Nephron (organoid): Measurements from ENCODE around the gene UBE2J1.

Experiments
- H3K27ac Mint-ChIP-seq, 3 experiments: 2 replicates each; pipeline ENCODE4 v1.8.0; 2020; ENCODE audit warnings: mixed read lengths in 3 of 3, mild to moderate bottlenecking in 2 of 3, moderate library complexity in 1 of 3
- H3K27me3 Mint-ChIP-seq: 2 replicates; pipeline ENCODE4 v1.8.0; 2021; ENCODE audit warnings: low read depth, mild to moderate bottlenecking, moderate library complexity, mixed read lengths
- H3K36me3 Mint-ChIP-seq: 2 replicates; pipeline ENCODE4 v1.8.0; 2020; ENCODE audit warnings: low read depth, mixed read lengths
- H3K4me1 Mint-ChIP-seq: 2 replicates; pipeline ENCODE4 v1.8.0; 2020; ENCODE audit warnings: mixed read lengths
- H3K4me3 Mint-ChIP-seq, 3 experiments: 2 replicates each; pipeline ENCODE4 v1.8.0; 2020; ENCODE audit warnings: mild to moderate bottlenecking in 3 of 3, mixed read lengths in 3 of 3, moderate library complexity in 2 of 3
- H3K9me3 Mint-ChIP-seq: 2 replicates; pipeline ENCODE4 v1.8.0; 2020; ENCODE audit warnings: mixed read lengths
- CTCF ChIP-seq, 3 experiments: fragments of 200-600 bp; sonication (generic); IDR thresholded peaks; one replicate each; pipeline ENCODE4 v1.5.0; 2021; ENCODE audit warnings: antibody characterized with exemption in 3 of 3; ENCODE audit not compliant: unreplicated experiment in 3 of 3

The UBE2J1 gene

DNA sequence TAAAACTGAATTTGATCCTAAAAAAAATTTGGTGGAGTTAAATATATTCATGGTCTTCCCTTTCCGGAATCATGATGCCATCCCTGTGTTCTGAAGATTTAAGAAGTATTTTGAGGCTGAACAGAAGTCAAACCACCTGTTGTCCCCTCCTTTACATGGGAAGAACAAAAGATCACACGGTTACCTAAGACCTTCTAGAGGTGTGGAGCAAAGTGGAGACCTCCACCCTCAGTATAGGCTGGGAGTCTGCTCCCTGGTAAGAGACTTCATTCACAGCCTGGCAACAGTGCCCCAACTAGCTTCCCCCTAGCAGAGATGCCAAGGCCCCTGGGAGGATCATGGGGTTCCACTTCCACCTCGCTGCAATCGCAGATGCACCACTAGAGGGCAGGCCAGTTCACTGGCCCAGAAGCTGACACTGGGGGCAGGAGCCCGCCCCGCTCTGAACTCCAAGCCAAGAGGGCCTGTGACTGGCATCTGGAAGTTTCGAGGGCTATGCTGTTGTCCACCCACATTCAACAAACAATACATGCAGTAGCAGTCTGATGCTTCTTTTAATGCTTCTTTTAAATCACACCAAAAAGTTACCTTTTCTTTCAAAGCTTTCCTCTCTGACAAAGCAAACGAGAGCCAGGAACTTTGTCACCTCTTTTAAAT is 19.5 kb upstream of the UBE2J1 start:
- no peaks in the 10 kb centered on the region for H3K9me3 Mint-ChIP-seq
- peaks cover 28% of the 10 kb centered on the region for H3K4me1 Mint-ChIP-seq
- no peaks in the 10 kb centered on the region for H3K36me3 Mint-ChIP-seq
- peak; percentile 79 to 90 (median 80) for TF ChIP-seq CTCF (IDR thresholded peaks at IDR 0.05; ENCODE audit: unreplicated experiment in 3 of 3)
- no peak overlapping the region for H3K4me3 Mint-ChIP-seq
- peak overlapping the region in 1 of 3 experiments; percentile 10 for H3K27ac Mint-ChIP-seq
- peaks cover 3% of the 10 kb centered on the region for H3K27me3 Mint-ChIP-seq

- Mint-ChIP-seq H3K4me1 (peaks cover 20% of the 10 kb centered on the region), H3K27ac (peak overlapping the region; percentile 14 to 23 (median 20)), H3K9me3 (no peaks in the 10 kb centered on the region), H3K4me3 (no peak overlapping the region), H3K27me3 (peaks cover 3% of the 10 kb centered on the region), H3K36me3 (peaks cover 4% of the 10 kb centered on the region)
- peak; percentile 48 to 55 (median 53) for TF ChIP-seq CTCF (IDR thresholded peaks at IDR 0.05; ENCODE audit: unreplicated experiment in 3 of 3)
Measured at GRCh38 chr6:89368999-89369398, 16.5 kb upstream of the UBE2J1 start.

DNA sequence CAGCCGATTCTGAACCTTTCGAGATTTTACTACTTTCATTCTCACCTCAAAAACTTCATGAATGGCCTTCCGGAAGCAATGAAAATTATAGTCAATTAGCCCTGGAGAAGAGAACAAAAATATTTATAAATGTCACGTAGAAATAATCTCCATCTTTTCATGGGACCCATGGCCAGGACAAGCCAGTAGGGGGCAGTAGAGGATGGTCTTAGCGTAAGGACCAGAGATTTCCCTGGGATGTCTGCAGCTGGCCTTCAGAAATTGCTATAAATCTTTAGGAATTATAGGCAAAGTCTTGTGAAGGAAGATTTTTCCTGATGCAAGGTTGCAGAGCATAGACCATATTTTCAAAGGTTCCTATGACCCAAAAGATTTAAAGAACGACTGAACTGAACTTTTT is 15.6 kb upstream of the UBE2J1 start:
- Mint-ChIP-seq H3K4me1 (peaks cover 20% of the 10 kb centered on the region), H3K27ac (peak overlapping the region in 1 of 3 experiments; percentile 14), H3K4me3 (no peak overlapping the region), H3K27me3 (peaks cover 3% of the 10 kb centered on the region), H3K9me3 (no peaks in the 10 kb centered on the region), H3K36me3 (peaks cover 4% of the 10 kb centered on the region)
- peak; percentile 73 to 87 (median 78) for TF ChIP-seq CTCF (IDR thresholded peaks at IDR 0.05; ENCODE audit: unreplicated experiment in 3 of 3)

GRCh38 chr6:89364586-89364985 is 12.1 kb upstream of the UBE2J1 start:
- peaks cover 4% of the 10 kb centered on the region for H3K36me3 Mint-ChIP-seq
- no peaks in the 10 kb centered on the region for H3K9me3 Mint-ChIP-seq
- no peak for TF ChIP-seq CTCF (IDR thresholded peaks at IDR 0.05; ENCODE audit: unreplicated experiment in 3 of 3)
- H3K4me1 Mint-ChIP-seq: peaks cover 15% of the 10 kb centered on the region
- H3K27me3 Mint-ChIP-seq: no peaks in the 10 kb centered on the region
- no peak overlapping the region for H3K27ac Mint-ChIP-seq
- no peak overlapping the region for H3K4me3 Mint-ChIP-seq

- no peak overlapping the region for H3K27ac Mint-ChIP-seq
- H3K9me3 Mint-ChIP-seq: no peaks in the 10 kb centered on the region
- TF ChIP-seq CTCF (IDR thresholded peaks at IDR 0.05; ENCODE audit: unreplicated experiment in 3 of 3): no peak
Measured at GRCh38 chr6:89361171-89361570, 8.6 kb upstream of the UBE2J1 start.

DNA sequence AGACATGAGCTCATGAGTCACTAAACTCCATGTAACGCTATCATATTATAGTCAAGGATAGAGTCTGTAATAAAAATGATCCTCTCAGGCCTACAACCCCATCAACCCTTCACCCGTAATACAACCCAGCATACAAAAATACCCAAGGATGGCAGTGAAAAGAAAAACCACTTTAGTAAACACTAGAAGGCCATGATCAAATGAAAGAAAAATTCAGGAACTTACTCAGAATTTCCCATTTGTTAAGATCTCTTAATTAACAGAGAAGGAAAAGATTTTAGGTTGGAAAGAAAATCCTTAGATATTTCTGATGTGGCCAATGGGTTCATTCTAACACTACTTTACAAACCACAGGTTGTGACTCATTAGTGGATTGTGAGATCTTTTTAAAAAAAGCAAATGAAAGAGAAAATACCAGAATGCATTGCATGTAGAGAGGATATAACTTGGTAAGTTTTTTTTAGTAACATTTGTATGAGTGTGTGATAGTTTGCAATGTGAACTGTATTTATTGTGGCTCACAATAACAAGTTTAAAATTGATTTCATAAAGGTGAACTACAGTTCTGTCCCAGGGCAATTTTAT is 8.0 kb upstream of the UBE2J1 start:
- Mint-ChIP-seq H3K27me3 (peaks cover 6% of the 10 kb centered on the region), H3K36me3 (no peaks in the 10 kb centered on the region), H3K4me1 (peaks cover 6% of the 10 kb centered on the region), H3K27ac (no peak overlapping the region), H3K9me3 (no peaks in the 10 kb centered on the region), H3K4me3 (no peak overlapping the region)
- no peak for TF ChIP-seq CTCF (IDR thresholded peaks at IDR 0.05; ENCODE audit: unreplicated experiment in 3 of 3)

More at GRCh38 chr6:89361171-89361570, 8.6 kb upstream of the UBE2J1 start:
- H3K4me1 Mint-ChIP-seq: peaks cover 6% of the 10 kb centered on the region
- no peak overlapping the region for H3K4me3 Mint-ChIP-seq
- peaks cover 4% of the 10 kb centered on the region for H3K36me3 Mint-ChIP-seq
- H3K27me3 Mint-ChIP-seq: peaks cover 6% of the 10 kb centered on the region
